Tibial nerve (tissue), 4 donors: Measurements from ENCODE around the gene STAMBP. TPM values are rescaled to one million over a fixed set of nuclear protein-coding genes. Genes with fewer than 3 reads are reported as not detected.
"Not testable (repeated sequence)": the region's sequence is repeated elsewhere in the genome, so short reads cannot be mapped to it uniquely, and the experiment has no call there.

Experiments
- DNase-seq, 2 donors: peaks; one replicate each; pipeline ENCODE4 v3.0.0-alpha.2; 2019; ENCODE audit warnings: low spot score in 2 of 2
- H3K27ac ChIP-seq, 4 donors: fragments of 200-600 bp; sonication (generic) in 3 of 4; one replicate each; pipeline ENCODE4 v1.5.1; 2017 to 2019; ENCODE audit warnings: mild to moderate bottlenecking in 1 of 4
- H3K27me3 ChIP-seq, 2 donors: fragments of 200-600 bp; sonication (generic) in 1 of 2; one replicate each; pipeline versions ENCODE4 v1.5.1 to v1.6.0; 2017 to 2019
- H3K36me3 ChIP-seq, 3 donors: fragments of 200-600 bp; sonication (generic); one replicate each; pipeline ENCODE4 v1.5.1; 2018 to 2019
- H3K4me1 ChIP-seq, 4 donors: fragments of 200-600 bp; sonication (generic) in 3 of 4; one replicate each; pipeline ENCODE4 v1.5.1; 2017 to 2019
- H3K4me3 ChIP-seq, 4 donors: fragments of 200-600 bp; sonication (generic) in 3 of 4; one replicate each; pipeline ENCODE4 v1.5.1; 2017 to 2019; ENCODE audit warnings: mild to moderate bottlenecking in 1 of 4, moderate library complexity in 1 of 4
- H3K9me3 ChIP-seq, 4 donors: fragments of 200-600 bp; sonication (generic) in 3 of 4; one replicate each; pipeline ENCODE4 v1.5.1; 2017 to 2019
- CTCF ChIP-seq, 5 experiments: fragments of 200-600 bp in 3 of 5; fragments of 450-650 bp in 2 of 5; sonication (generic) in 3 of 5; IDR thresholded peaks; one replicate each; pipeline ENCODE4 v1.5.1; 2016 to 2019; ENCODE audit warnings: antibody characterized with exemption in 5 of 5, mild to moderate bottlenecking in 3 of 5, moderate library complexity in 2 of 5
- EP300 ChIP-seq, 2 donors: sonication (generic); formaldehyde crosslinking; IDR thresholded peaks; one replicate each; pipeline ENCODE4 v1.6.1; 2017; ENCODE audit warnings: antibody characterized with exemption in 2 of 2, mild to moderate bottlenecking in 1 of 2
- POLR2A ChIP-seq, 2 donors: fragments of 450-650 bp; IDR thresholded peaks; one replicate each; pipeline ENCODE4 v1.6.1; 2017; ENCODE audit warnings: antibody characterized with exemption in 2 of 2, mild to moderate bottlenecking in 2 of 2, moderate library complexity in 2 of 2
- WGBS, 2 donors: methylation state at CpG; one replicate each; pipeline ENCODE4 v1.1.5; 2018; 5-methylcytosine and 5-hydroxymethylcytosine counted together
- total RNA-seq, 4 donors: library from RNA; depleted of rRNA; stranded (reverse); fragments of >200 nt; gene quantifications; one replicate each; pipeline ENCODE4 v1.1.0, GENCODE V29; 2016

STAMBP gene
- total RNA-seq, 4 donors from 2014 or later = 20.7 to 47.2 (median 24.8) TPM

- no peak for TF ChIP-seq EP300 (IDR thresholded peaks at IDR 0.05)
- Histone ChIP-seq H3K27ac (no peak overlapping the region), H3K27me3 (peaks cover 0 to 4% of the 10 kb centered on the region in 2 donors), H3K9me3 (no peaks in the 10 kb centered on the region), H3K36me3 (no peaks in the 10 kb centered on the region), H3K4me3 (no peak overlapping the region), H3K4me1 (no peaks in the 10 kb centered on the region)
- WGBS, 2 donors = 85 to 86% methylated on average over 4 of the region's 4 CpGs
- DNase-seq = no peak
Observed at GRCh38 chr2:73886357-73886756, 57.6 kb downstream of the STAMBP start.

- H3K4me3 ChIP-seq, H3K4me1 ChIP-seq, H3K9me3 ChIP-seq, H3K36me3 ChIP-seq, DNase-seq, H3K27me3 ChIP-seq: not testable (repeated sequence)
- 76 to 83% methylated on average over 11 of the region's 11 CpGs for WGBS, 2 donors
- H3K27ac ChIP-seq = peak overlapping the region in 1 of 4 donors; percentile 57
Observed at GRCh38 chr2:73887596-73888353, 59.0 kb downstream of the STAMBP start.

GRCh38 chr2:73888388-73888787 lies 59.6 kb downstream of the STAMBP start:
- H3K36me3 ChIP-seq = no peaks in the 10 kb centered on the region
- H3K9me3 ChIP-seq = no peaks in the 10 kb centered on the region
- DNase-seq = no peak
- no peak overlapping the region for H3K4me3 ChIP-seq
- H3K27me3 ChIP-seq = peaks cover 0 to 3% of the 10 kb centered on the region in 2 donors
- no peak overlapping the region for H3K27ac ChIP-seq
- H3K4me1 ChIP-seq = no peaks in the 10 kb centered on the region
- TF ChIP-seq EP300 (IDR thresholded peaks at IDR 0.05) (no peak), CTCF (IDR thresholded peaks at IDR 0.05) (no peak), POLR2A (IDR thresholded peaks at IDR 0.05) (no peak)
- WGBS, 2 donors = 73 to 75% methylated on average over 2 of the region's 2 CpGs

GRCh38 chr2:73889206-73889605 lies 60.4 kb downstream of the STAMBP start:
- Histone ChIP-seq H3K4me3 (no peak overlapping the region), H3K36me3 (no peaks in the 10 kb centered on the region), H3K9me3 (no peaks in the 10 kb centered on the region), H3K27ac (no peak overlapping the region), H3K4me1 (no peaks in the 10 kb centered on the region), H3K27me3 (no peaks in the 10 kb centered on the region)
- no peak for DNase-seq
- WGBS, 2 donors = 75 to 78% methylated on average over 5 of the region's 5 CpGs
- TF ChIP-seq POLR2A (IDR thresholded peaks at IDR 0.05) (no peak), EP300 (IDR thresholded peaks at IDR 0.05) (no peak), CTCF (IDR thresholded peaks at IDR 0.05) (no peak)

- Histone ChIP-seq H3K27ac (no peak overlapping the region), H3K4me3 (no peak overlapping the region), H3K36me3 (no peaks in the 10 kb centered on the region), H3K27me3 (no peaks in the 10 kb centered on the region), H3K9me3 (no peaks in the 10 kb centered on the region), H3K4me1 (no peaks in the 10 kb centered on the region)
- no peak for TF ChIP-seq EP300 (IDR thresholded peaks at IDR 0.05)
- no peak for TF ChIP-seq CTCF (IDR thresholded peaks at IDR 0.05)
- no peak for TF ChIP-seq POLR2A (IDR thresholded peaks at IDR 0.05)
- DNase-seq = no peak
- 42 to 59% methylated on average over 9 of the region's 9 CpGs for WGBS, 2 donors
Observed at GRCh38 chr2:73890301-73891092, 61.7 kb downstream of the STAMBP start.

- Histone ChIP-seq H3K36me3 (no peaks in the 10 kb centered on the region), H3K9me3 (no peaks in the 10 kb centered on the region), H3K27ac (no peak overlapping the region), H3K4me1 (peaks cover 0 to 6% (median 1%) of the 10 kb centered on the region in 4 donors), H3K27me3 (no peaks in the 10 kb centered on the region), H3K4me3 (no peak overlapping the region)
- TF ChIP-seq CTCF (IDR thresholded peaks at IDR 0.05) (no peak), POLR2A (IDR thresholded peaks at IDR 0.05) (no peak)
- 96 to 97% methylated on average over 4 to 5 of the region's 5 CpGs for WGBS, 2 donors
- DNase-seq = no peak
Observed at GRCh38 chr2:73891276-73891901, 62.6 kb downstream of the STAMBP start.
